HCT116 (cell line): ENCODE results near the gene CASZ1. TPM values are rescaled to one million over a fixed set of nuclear protein-coding genes. Genes with fewer than 3 reads are reported as not detected.

Experiments
- ATAC-seq: fragments of 200-7000 bp; cut with Tn5 transposase; 2 replicates; pipeline ENCODE4 v1.9.1; 2020; ENCODE audit warnings: mild to moderate bottlenecking, moderate library complexity
- BruUV-seq: library from RNA; stranded (reverse); fragments of 400-500 nt; replicated peaks from 2 replicates; lab custom pipeline; 2021; lab: Mats Ljungman, UMichigan
- CTCF ChIA-PET: fragments of 300-600 bp; sonication (Branson Sonifier 250); formaldehyde crosslinking; loops from one replicate; lab custom pipeline; 2021; ENCODE audit warnings: antibody characterized with exemption; lab: Charles Lee
- POLR2A ChIA-PET: fragments of 300-600, 350-600 bp; sonication (Branson Sonifier 250); formaldehyde crosslinking; loops from one replicate; lab custom pipeline; 2021; ENCODE audit warnings: antibody characterized with exemption; lab: Charles Lee
- RAD21 ChIA-PET, 2 experiments: fragments of 300-600 bp; sonication (Branson Sonifier 250); formaldehyde crosslinking; loops; one replicate each; lab custom pipeline; 2023; ENCODE audit warnings: low total read pairs in 2 of 2; ENCODE audit not compliant: uncharacterized antibody in 2 of 2, unreplicated experiment in 2 of 2, low non-redundant PET in 1 of 2; lab: Charles Lee
- DNase-seq: peaks from one replicate; pipeline ENCODE4 v3.0.0-alpha.2; 2010; ENCODE audit warnings: low read depth, low spot score
- H2AFZ ChIP-seq: fragments of 200-600 bp; shearing (Covaris generic), sonication (generic); 2 replicates; pipeline ENCODE4 v1.6.1; 2017; ENCODE audit warnings: low read depth, mixed run types, mixed read lengths, antibody characterized with exemption, low read length; ENCODE audit not compliant: poor library complexity, severe bottlenecking
- H3K27ac ChIP-seq: 2 replicates; pipeline ENCODE4 v1.5.1; 2012; ENCODE audit warnings: low read depth, low read length
- H3K27me3 ChIP-seq: fragments of 200-600 bp; sonication (generic); 2 replicates; pipeline ENCODE4 v1.6.1; 2016; ENCODE audit warnings: mixed run types, low read length, mixed read lengths; ENCODE audit not compliant: insufficient read depth
- H3K36me3 ChIP-seq, 2 experiments: fragments of 200-500 bp in 1 of 2; fragments of 200-600 bp in 1 of 2; sonication (Bioruptor generic) in 1 of 2; sonication (generic) in 1 of 2; 2 replicates each; pipeline versions ENCODE4 v1.5.1 to v1.6.1; 2014 to 2016; ENCODE audit warnings: low read length in 2 of 2, inconsistent platforms in 1 of 2, mixed read lengths in 1 of 2, mixed run types in 1 of 2; ENCODE audit not compliant: insufficient read depth in 2 of 2, control insufficient read depth in 1 of 2
- H3K4me1 ChIP-seq, 2 experiments: fragments of 200-600 bp in 1 of 2; sonication (generic) in 1 of 2; 2 replicates each; pipeline versions ENCODE4 v1.5.1 to v1.6.1; 2012 to 2017; ENCODE audit warnings: low read length in 2 of 2, inconsistent platforms in 1 of 2, mild to moderate bottlenecking in 1 of 2, mixed read lengths in 1 of 2, mixed run types in 1 of 2, moderate library complexity in 1 of 2; ENCODE audit not compliant: insufficient read depth in 2 of 2, control insufficient read depth in 1 of 2
- H3K4me2 ChIP-seq: fragments of 200-600 bp; sonication (generic); 2 replicates; pipeline ENCODE4 v1.6.1; 2017; ENCODE audit warnings: mixed run types, low read length, mixed read lengths
- H3K4me3 ChIP-seq, 2 experiments: fragments of 200-600 bp in 1 of 2; sonication (generic) in 1 of 2; replicated peaks in 1 of 2; 2 replicates each; pipeline ENCODE4 v1.5.1; 2011 to 2016; ENCODE audit warnings: low read length in 2 of 2, control low read depth in 1 of 2, low read depth in 1 of 2, mild to moderate bottlenecking in 1 of 2, mixed read lengths in 1 of 2, mixed run types in 1 of 2
- H3K79me2 ChIP-seq: fragments of 200-600 bp; sonication (generic); 2 replicates; pipeline ENCODE4 v1.6.1; 2017; ENCODE audit warnings: mild to moderate bottlenecking, mixed run types, low read length, moderate library complexity, mixed read lengths; ENCODE audit not compliant: insufficient read depth
- H3K9ac ChIP-seq: fragments of 200-600 bp; sonication (generic); 2 replicates; pipeline ENCODE4 v1.6.1; 2016; ENCODE audit warnings: low read length, mixed read lengths
- H3K9me2 ChIP-seq: fragments of 200-600 bp; sonication (generic), shearing (Covaris generic); 2 replicates; pipeline ENCODE4 v1.6.1; 2017; ENCODE audit warnings: mixed run types, mild to moderate bottlenecking, moderate library complexity; ENCODE audit not compliant: insufficient read depth
- H3K9me3 ChIP-seq, 2 experiments: fragments of 200-500 bp in 1 of 2; fragments of 200-600 bp in 1 of 2; sonication (Bioruptor generic) in 1 of 2; sonication (generic) in 1 of 2; 2 replicates each; pipeline ENCODE4 v1.6.1; 2014 to 2017; ENCODE audit warnings: low read length in 2 of 2, mixed read lengths in 2 of 2, inconsistent platforms in 1 of 2, low read depth in 1 of 2, mild to moderate bottlenecking in 1 of 2, mixed run types in 1 of 2, moderate library complexity in 1 of 2; ENCODE audit not compliant: control insufficient read depth in 1 of 2, insufficient read depth in 1 of 2
- H4K20me1 ChIP-seq: fragments of 200-600 bp; sonication (generic), shearing (Covaris generic); 2 replicates; pipeline ENCODE4 v1.6.1; 2017; ENCODE audit warnings: mixed run types, mild to moderate bottlenecking, moderate library complexity; ENCODE audit not compliant: insufficient read depth
- CBX3 ChIP-seq: IDR thresholded peaks from 2 replicates; pipeline ENCODE4 v1.6.1; 2012; ENCODE audit warnings: low read depth
- CEBPB ChIP-seq: IDR thresholded peaks from 2 replicates; pipeline ENCODE4 v1.6.1; 2012; ENCODE audit warnings: low read depth
- EGR1 ChIP-seq: IDR thresholded peaks from 2 replicates; pipeline ENCODE4 v1.6.1; 2012; ENCODE audit warnings: low read depth
- ELF1 ChIP-seq: IDR thresholded peaks from 2 replicates; pipeline ENCODE4 v1.6.1; 2012; ENCODE audit warnings: low read depth, borderline replicate concordance
- EZH2 ChIP-seq: fragments of 200-600 bp; sonication (generic); IDR thresholded peaks from 2 replicates; pipeline ENCODE4 v1.6.1; 2017; ENCODE audit warnings: antibody characterized with exemption, mixed run types
- EZH2phosphoT487 ChIP-seq: fragments of 200-600 bp; IDR thresholded peaks from 2 replicates; pipeline ENCODE4 v1.6.1; 2018; ENCODE audit warnings: antibody characterized with exemption, borderline replicate concordance
- JUND ChIP-seq: IDR thresholded peaks from 2 replicates; pipeline ENCODE4 v1.6.1; 2012
- POLR2A ChIP-seq: IDR thresholded peaks from 2 replicates; pipeline ENCODE4 v1.7.0; 2011; ENCODE audit warnings: borderline replicate concordance; ENCODE audit not compliant: insufficient read depth, insufficient read length; ENCODE audit errors: extremely low read depth
- POLR2AphosphoS5 ChIP-seq: IDR thresholded peaks from 2 replicates; pipeline ENCODE4 v1.6.1; 2011; ENCODE audit warnings: mild to moderate bottlenecking, low read depth, low read length, moderate library complexity
- RAD21 ChIP-seq: IDR thresholded peaks from 2 replicates; pipeline ENCODE4 v1.6.1; 2012; ENCODE audit warnings: low read depth, mild to moderate bottlenecking
- SIN3A ChIP-seq: IDR thresholded peaks from 2 replicates; pipeline ENCODE4 v1.6.1; 2012; ENCODE audit warnings: low read depth
- SRF ChIP-seq: IDR thresholded peaks from 2 replicates; pipeline ENCODE4 v1.6.1; 2012; ENCODE audit warnings: low read depth
- YY1 ChIP-seq: IDR thresholded peaks from 2 replicates; pipeline ENCODE4 v1.6.1; 2011; ENCODE audit warnings: low read length, low read depth, moderate library complexity, mild to moderate bottlenecking; ENCODE audit not compliant: insufficient replicate concordance; ENCODE audit errors: extremely low read depth
- ZFX ChIP-seq: fragments of 450-650 bp; IDR thresholded peaks from 2 replicates; pipeline ENCODE4 v1.6.1; 2017
- ZNF274 ChIP-seq: fragments of 200-500 bp; sonication (Bioruptor generic); IDR thresholded peaks from 2 replicates; pipeline ENCODE4 v1.6.1; 2014; ENCODE audit warnings: mild to moderate bottlenecking, low read depth, low read length, inconsistent platforms
- intact Hi-C: fragments of 100-400 bp; cut with micrococcal nuclease; formaldehyde crosslinking; loops from 2 replicates; pipeline ENCODE4 v1.10.0; 2022
- total RNA-seq: library from RNA; stranded (reverse); gene quantifications from one replicate; pipeline ENCODE4 v1.2.1, GENCODE V29; 2021; ENCODE audit not compliant: unreplicated experiment
- TF ChIP-seq, protein P1 (sequence below): IDR thresholded peaks from 2 replicates; pipeline ENCODE4 v1.6.1; 2012; ENCODE audit warnings: low read depth
- TF ChIP-seq, protein P2 (sequence below): IDR thresholded peaks from 2 replicates; pipeline ENCODE4 v1.6.1; 2011; ENCODE audit warnings: mild to moderate bottlenecking, low read length, moderate library complexity; ENCODE audit not compliant: insufficient replicate concordance; ENCODE audit errors: extremely low read depth
- TF ChIP-seq, protein P3 (sequence below): IDR thresholded peaks from 2 replicates; pipeline ENCODE4 v1.6.1; 2012
- TF ChIP-seq, protein P4 (sequence below): IDR thresholded peaks from 2 replicates; pipeline ENCODE4 v1.6.1; 2012

CASZ1 gene
- total RNA-seq, 1 experiment from 2014 or later = 7.7 TPM

DNA sequence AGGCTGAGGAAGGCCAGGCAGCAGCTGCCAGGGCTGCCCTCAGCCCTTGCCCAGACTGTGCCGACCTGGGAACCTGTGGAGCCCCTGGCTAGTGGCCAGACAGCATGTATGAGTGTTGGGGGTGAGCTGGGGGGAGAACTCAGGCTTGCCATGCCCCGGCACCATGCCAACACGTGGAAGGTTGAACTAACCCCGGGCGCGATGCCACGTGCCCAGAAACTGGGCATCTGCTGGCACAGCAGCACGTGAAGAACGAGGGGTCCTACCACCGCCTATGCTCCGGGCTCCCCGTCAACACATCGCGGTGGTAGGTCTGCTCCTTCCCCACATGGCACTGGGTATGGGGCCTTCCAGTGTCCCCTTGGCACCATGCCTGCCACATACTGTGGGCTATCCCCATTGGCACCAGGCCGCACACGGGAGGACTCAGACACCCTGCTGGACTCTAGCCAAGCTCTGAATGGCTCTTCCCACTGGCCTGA, 68.7 kb downstream of the CASZ1 start:
- POLR2A ChIA-PET = no interaction called here
- no peak for DNase-seq
- no peak overlapping the region for H3K27ac ChIP-seq
- no peak overlapping the region for H3K9ac ChIP-seq
- RAD21 ChIA-PET = no interaction called here
- no peak overlapping the region for H3K4me2 ChIP-seq
- no TSS peak for BruUV-seq
- ATAC-seq = no peak
- no peaks in the 10 kb centered on the region for H3K9me3 ChIP-seq
- TF ChIP-seq EZH2phosphoT487 (no peak), SRF (no peak), POLR2AphosphoS5 (no peak), CBX3 (no peak), YY1 (no peak), ELF1 (no peak), POLR2A (no peak), EZH2 (no peak), CEBPB (no peak), RAD21 (no peak), EGR1 (no peak), JUND (no peak), ZNF274 (no peak), SIN3A (no peak), ZFX (no peak)
- TF ChIP-seq, protein P1, sequence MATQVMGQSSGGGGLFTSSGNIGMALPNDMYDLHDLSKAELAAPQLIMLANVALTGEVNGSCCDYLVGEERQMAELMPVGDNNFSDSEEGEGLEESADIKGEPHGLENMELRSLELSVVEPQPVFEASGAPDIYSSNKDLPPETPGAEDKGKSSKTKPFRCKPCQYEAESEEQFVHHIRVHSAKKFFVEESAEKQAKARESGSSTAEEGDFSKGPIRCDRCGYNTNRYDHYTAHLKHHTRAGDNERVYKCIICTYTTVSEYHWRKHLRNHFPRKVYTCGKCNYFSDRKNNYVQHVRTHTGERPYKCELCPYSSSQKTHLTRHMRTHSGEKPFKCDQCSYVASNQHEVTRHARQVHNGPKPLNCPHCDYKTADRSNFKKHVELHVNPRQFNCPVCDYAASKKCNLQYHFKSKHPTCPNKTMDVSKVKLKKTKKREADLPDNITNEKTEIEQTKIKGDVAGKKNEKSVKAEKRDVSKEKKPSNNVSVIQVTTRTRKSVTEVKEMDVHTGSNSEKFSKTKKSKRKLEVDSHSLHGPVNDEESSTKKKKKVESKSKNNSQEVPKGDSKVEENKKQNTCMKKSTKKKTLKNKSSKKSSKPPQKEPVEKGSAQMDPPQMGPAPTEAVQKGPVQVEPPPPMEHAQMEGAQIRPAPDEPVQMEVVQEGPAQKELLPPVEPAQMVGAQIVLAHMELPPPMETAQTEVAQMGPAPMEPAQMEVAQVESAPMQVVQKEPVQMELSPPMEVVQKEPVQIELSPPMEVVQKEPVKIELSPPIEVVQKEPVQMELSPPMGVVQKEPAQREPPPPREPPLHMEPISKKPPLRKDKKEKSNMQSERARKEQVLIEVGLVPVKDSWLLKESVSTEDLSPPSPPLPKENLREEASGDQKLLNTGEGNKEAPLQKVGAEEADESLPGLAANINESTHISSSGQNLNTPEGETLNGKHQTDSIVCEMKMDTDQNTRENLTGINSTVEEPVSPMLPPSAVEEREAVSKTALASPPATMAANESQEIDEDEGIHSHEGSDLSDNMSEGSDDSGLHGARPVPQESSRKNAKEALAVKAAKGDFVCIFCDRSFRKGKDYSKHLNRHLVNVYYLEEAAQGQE = no peak
- TF ChIP-seq, protein P2, sequence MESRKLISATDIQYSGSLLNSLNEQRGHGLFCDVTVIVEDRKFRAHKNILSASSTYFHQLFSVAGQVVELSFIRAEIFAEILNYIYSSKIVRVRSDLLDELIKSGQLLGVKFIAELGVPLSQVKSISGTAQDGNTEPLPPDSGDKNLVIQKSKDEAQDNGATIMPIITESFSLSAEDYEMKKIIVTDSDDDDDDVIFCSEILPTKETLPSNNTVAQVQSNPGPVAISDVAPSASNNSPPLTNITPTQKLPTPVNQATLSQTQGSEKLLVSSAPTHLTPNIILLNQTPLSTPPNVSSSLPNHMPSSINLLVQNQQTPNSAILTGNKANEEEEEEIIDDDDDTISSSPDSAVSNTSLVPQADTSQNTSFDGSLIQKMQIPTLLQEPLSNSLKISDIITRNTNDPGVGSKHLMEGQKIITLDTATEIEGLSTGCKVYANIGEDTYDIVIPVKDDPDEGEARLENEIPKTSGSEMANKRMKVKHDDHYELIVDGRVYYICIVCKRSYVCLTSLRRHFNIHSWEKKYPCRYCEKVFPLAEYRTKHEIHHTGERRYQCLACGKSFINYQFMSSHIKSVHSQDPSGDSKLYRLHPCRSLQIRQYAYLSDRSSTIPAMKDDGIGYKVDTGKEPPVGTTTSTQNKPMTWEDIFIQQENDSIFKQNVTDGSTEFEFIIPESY = no peak
- TF ChIP-seq, protein P3, sequence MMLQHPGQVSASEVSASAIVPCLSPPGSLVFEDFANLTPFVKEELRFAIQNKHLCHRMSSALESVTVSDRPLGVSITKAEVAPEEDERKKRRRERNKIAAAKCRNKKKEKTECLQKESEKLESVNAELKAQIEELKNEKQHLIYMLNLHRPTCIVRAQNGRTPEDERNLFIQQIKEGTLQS = no peak
- TF ChIP-seq, protein P4, sequence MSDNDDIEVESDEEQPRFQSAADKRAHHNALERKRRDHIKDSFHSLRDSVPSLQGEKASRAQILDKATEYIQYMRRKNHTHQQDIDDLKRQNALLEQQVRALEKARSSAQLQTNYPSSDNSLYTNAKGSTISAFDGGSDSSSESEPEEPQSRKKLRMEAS = no peak
- CTCF ChIA-PET = no interaction called here
- H3K36me3 ChIP-seq = no peaks in the 10 kb centered on the region
- no peaks in the 10 kb centered on the region for H3K79me2 ChIP-seq
- H3K4me3 ChIP-seq = no peak overlapping the region
- H2AFZ ChIP-seq = no peak overlapping the region
- H4K20me1 ChIP-seq = no peaks in the 10 kb centered on the region
- intact Hi-C loops = no loop called here
- H3K27me3 ChIP-seq = no peaks in the 10 kb centered on the region
- H3K4me1 ChIP-seq = peaks cover 30 to 43% of the 10 kb centered on the region in 2 experiments
- no peaks in the 10 kb centered on the region for H3K9me2 ChIP-seq
